ENCODE results near the gene MTREX. TPM values are rescaled to one million over a fixed set of nuclear protein-coding genes. Genes with fewer than 3 reads are reported as not detected.

The MTREX gene
- total RNA-seq, 2 experiments from 2014 or later, result 62.7 to 125 TPM

DNA sequence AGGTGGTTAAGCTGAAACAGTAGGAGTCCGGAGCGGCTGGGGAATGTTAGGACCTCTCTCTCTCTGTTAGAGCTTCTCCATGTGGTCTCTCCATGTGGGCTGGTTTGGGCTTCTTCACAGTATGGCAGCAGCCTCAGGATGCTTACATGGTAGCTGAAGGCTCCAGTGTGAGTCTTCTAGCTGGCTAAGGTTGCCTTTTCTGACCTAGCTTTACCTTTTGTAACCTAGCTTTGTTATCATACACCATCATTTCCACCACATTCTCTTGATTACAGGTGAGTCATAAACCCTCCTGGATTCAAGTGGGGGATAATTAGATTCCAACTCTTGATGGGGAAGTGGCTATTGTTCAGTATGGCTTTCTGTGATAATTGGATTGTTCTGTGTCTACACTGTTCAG lies 98.5 kb downstream of the MTREX start:
- no peaks in the 10 kb centered on the region for H3K79me2 ChIP-seq (ENCODE audit: insufficient read depth, low read depth, low read length)
- no peaks in the 10 kb centered on the region for H3K4me1 ChIP-seq (ENCODE audit: insufficient read depth, low read length, poor library complexity, severe bottlenecking)
- H2AFZ ChIP-seq (ENCODE audit: low read length), result no peak overlapping the region
- no peaks in the 10 kb centered on the region for H3K9me3 ChIP-seq (ENCODE audit: low read length)
- H4K20me1 ChIP-seq (ENCODE audit: insufficient read depth, low read length), result no peaks in the 10 kb centered on the region
- no peak overlapping the region for H3K4me2 ChIP-seq (ENCODE audit: low read length)
- no peaks in the 10 kb centered on the region for H3K9me2 ChIP-seq (ENCODE audit: insufficient read depth, low read length)
- intact Hi-C loops (cut with micrococcal nuclease; ENCODE audit: unreplicated experiment), result loop anchor here (2.0 kb wide), 1 partner anchor 287 kb away; no protein-coding TSS in a partner anchor
- no peak overlapping the region for H3K4me3 ChIP-seq (ENCODE audit: low read depth, low read length, poor library complexity, severe bottlenecking)
- POLR2A ChIA-PET, result no interaction called here
- BruUV-seq (replicated peaks), result no TSS peak
- H3K27ac ChIP-seq (ENCODE audit: low read depth, low read length, poor library complexity, severe bottlenecking), result no peak overlapping the region
- TF ChIP-seq EZH2phosphoT487 (IDR thresholded peaks at IDR 0.05; ENCODE audit: borderline replicate concordance, low read depth, low read length), result no peak
- TF ChIP-seq, protein P1, sequence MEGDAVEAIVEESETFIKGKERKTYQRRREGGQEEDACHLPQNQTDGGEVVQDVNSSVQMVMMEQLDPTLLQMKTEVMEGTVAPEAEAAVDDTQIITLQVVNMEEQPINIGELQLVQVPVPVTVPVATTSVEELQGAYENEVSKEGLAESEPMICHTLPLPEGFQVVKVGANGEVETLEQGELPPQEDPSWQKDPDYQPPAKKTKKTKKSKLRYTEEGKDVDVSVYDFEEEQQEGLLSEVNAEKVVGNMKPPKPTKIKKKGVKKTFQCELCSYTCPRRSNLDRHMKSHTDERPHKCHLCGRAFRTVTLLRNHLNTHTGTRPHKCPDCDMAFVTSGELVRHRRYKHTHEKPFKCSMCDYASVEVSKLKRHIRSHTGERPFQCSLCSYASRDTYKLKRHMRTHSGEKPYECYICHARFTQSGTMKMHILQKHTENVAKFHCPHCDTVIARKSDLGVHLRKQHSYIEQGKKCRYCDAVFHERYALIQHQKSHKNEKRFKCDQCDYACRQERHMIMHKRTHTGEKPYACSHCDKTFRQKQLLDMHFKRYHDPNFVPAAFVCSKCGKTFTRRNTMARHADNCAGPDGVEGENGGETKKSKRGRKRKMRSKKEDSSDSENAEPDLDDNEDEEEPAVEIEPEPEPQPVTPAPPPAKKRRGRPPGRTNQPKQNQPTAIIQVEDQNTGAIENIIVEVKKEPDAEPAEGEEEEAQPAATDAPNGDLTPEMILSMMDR (conservative IDR thresholded peaks at IDR 0.05; ENCODE audit: low read length), result no peak
- DNase-seq (ENCODE audit: low spot score), result no peak
- CTCF ChIA-PET (ENCODE audit: unreplicated experiment), result no interaction called here
- peaks cover 93% of the 10 kb centered on the region for H3K36me3 ChIP-seq (ENCODE audit: insufficient read depth, low read length)

DNA sequence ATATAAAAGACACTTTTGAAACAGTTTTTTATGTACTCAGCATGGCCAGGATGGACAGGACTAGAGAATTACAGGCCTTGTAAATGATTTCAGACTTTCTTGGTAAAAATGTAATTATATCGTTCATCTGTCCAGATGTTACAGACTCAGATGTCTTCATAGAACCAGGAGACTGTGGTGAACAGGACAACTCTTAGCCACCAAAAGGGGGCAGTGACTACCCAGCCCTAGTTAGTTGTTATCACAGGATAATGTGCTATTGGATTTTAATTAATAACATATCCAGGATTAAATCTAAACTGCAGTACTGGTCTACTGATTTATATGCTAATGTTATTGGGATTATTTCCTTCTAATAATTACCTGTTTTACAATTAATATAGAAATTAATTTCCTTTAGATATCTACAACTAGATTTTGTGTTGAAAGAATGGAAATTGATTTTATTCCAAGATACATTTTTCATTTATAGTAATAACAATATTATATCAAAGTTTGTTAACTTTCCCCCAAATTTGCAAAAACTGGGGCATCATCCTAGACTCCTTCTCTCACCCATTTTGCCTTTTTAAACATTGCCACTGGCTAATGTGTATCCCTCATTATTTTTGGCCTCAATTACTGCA lies 99.4 kb downstream of the MTREX start:
- Histone ChIP-seq H3K9me2 (ENCODE audit: insufficient read depth, low read length) (no peaks in the 10 kb centered on the region), H4K20me1 (ENCODE audit: insufficient read depth, low read length) (no peaks in the 10 kb centered on the region), H3K79me2 (ENCODE audit: insufficient read depth, low read depth, low read length) (no peaks in the 10 kb centered on the region), H3K4me1 (ENCODE audit: insufficient read depth, low read length, poor library complexity, severe bottlenecking) (no peaks in the 10 kb centered on the region), H3K36me3 (ENCODE audit: insufficient read depth, low read length) (peaks cover 93% of the 10 kb centered on the region), H3K9me3 (ENCODE audit: low read length) (no peaks in the 10 kb centered on the region), H3K27ac (ENCODE audit: low read depth, low read length, poor library complexity, severe bottlenecking) (no peak overlapping the region), H3K4me3 (ENCODE audit: low read depth, low read length, poor library complexity, severe bottlenecking) (no peak overlapping the region), H2AFZ (ENCODE audit: low read length) (no peak overlapping the region), H3K4me2 (ENCODE audit: low read length) (no peak overlapping the region)
- CTCF ChIA-PET (ENCODE audit: unreplicated experiment), result no interaction called here
- POLR2A ChIA-PET, result no interaction called here
- DNase-seq (ENCODE audit: low spot score), result peak; percentile 11
- no peak for TF ChIP-seq EZH2phosphoT487 (IDR thresholded peaks at IDR 0.05; ENCODE audit: borderline replicate concordance, low read depth, low read length)
- TF ChIP-seq, protein P1 (conservative IDR thresholded peaks at IDR 0.05; ENCODE audit: low read length), result peak; percentile 73
- intact Hi-C loops (cut with micrococcal nuclease; ENCODE audit: unreplicated experiment), result loop anchor here (2.0 kb wide), 1 partner anchor 286 kb away; no protein-coding TSS in a partner anchor
- BruUV-seq (replicated peaks), result no TSS peak

DNA sequence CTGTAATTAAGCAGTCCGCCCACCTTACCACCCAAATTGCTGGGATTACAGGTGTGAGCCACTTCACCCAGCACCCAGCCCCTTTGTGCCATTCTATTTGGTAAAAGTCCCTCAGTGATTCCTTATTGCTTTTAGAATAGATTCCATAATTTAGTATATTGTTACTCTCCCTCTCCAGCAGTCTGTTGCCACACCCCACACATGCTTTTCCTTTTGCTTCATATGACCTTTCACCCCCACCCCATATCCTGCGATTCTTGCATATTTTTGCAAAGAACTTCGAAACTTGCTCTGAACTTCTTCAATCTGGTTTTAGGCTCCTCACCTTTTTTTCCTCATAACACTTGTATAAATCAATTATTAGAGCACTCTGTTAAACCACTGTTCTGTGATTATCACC lies 100.2 kb downstream of the MTREX start:
- Histone ChIP-seq H3K79me2 (ENCODE audit: insufficient read depth, low read depth, low read length) (no peaks in the 10 kb centered on the region), H3K4me3 (ENCODE audit: low read depth, low read length, poor library complexity, severe bottlenecking) (no peak overlapping the region), H3K27ac (ENCODE audit: low read depth, low read length, poor library complexity, severe bottlenecking) (no peak overlapping the region), H2AFZ (ENCODE audit: low read length) (no peak overlapping the region), H3K9me3 (ENCODE audit: low read length) (no peaks in the 10 kb centered on the region), H4K20me1 (ENCODE audit: insufficient read depth, low read length) (no peaks in the 10 kb centered on the region), H3K9me2 (ENCODE audit: insufficient read depth, low read length) (no peaks in the 10 kb centered on the region), H3K4me1 (ENCODE audit: insufficient read depth, low read length, poor library complexity, severe bottlenecking) (no peaks in the 10 kb centered on the region), H3K36me3 (ENCODE audit: insufficient read depth, low read length) (peaks cover 92% of the 10 kb centered on the region), H3K4me2 (ENCODE audit: low read length) (no peak overlapping the region)
- intact Hi-C loops (cut with micrococcal nuclease; ENCODE audit: unreplicated experiment), result loop anchor here (2.0 kb wide), 1 partner anchor 285 kb away; no protein-coding TSS in a partner anchor
- POLR2A ChIA-PET, result no interaction called here
- no peak for TF ChIP-seq EZH2phosphoT487 (IDR thresholded peaks at IDR 0.05; ENCODE audit: borderline replicate concordance, low read depth, low read length)
- TF ChIP-seq, protein P1 (conservative IDR thresholded peaks at IDR 0.05; ENCODE audit: low read length), result no peak
- no peak for DNase-seq (ENCODE audit: low spot score)
- BruUV-seq (replicated peaks), result no TSS peak
- CTCF ChIA-PET (ENCODE audit: unreplicated experiment), result no interaction called here
